Putamen (tissue), 1 donor: ENCODE data around the gene MGLL.

Experiments used
- DNase-seq: peaks from one replicate; pipeline ENCODE4 v3.0.0-alpha.2; 2016; ENCODE audit warnings: low spot score

Gene MGLL

GRCh38 chr3:127754411-127755304 is 67.7 kb downstream of the MGLL start:
- peak; percentile 82 for DNase-seq

- DNase-seq: no peak
These were observed 68.4 kb downstream of the MGLL start for GRCh38 chr3:127753898-127754410.

GRCh38 chr3:127753338-127753737 is 69.0 kb downstream of the MGLL start:
- no peak for DNase-seq

GRCh38 chr3:127751782-127752181 is 70.5 kb downstream of the MGLL start:
- no peak for DNase-seq

GRCh38 chr3:127751163-127751621 is 71.1 kb downstream of the MGLL start:
- DNase-seq: no peak

- no peak for DNase-seq
These were observed 71.9 kb downstream of the MGLL start for GRCh38 chr3:127750226-127751031.

- no peak for DNase-seq
These were observed 72.5 kb downstream of the MGLL start for GRCh38 chr3:127749787-127750225.

GRCh38 chr3:127749361-127749760 is 73.0 kb downstream of the MGLL start:
- DNase-seq: no peak

- no peak for DNase-seq
These were observed 73.5 kb downstream of the MGLL start for GRCh38 chr3:127748754-127749327.

- no peak for DNase-seq
These were observed 74.4 kb downstream of the MGLL start for GRCh38 chr3:127747751-127748521.

GRCh38 chr3:127747066-127747465 is 75.2 kb downstream of the MGLL start:
- DNase-seq: no peak

- DNase-seq: no peak
These were observed 75.8 kb downstream of the MGLL start for GRCh38 chr3:127746400-127747057.

- DNase-seq: no peak
These were observed 76.5 kb downstream of the MGLL start for GRCh38 chr3:127745656-127746399.

- no peak for DNase-seq
These were observed 77.4 kb downstream of the MGLL start for GRCh38 chr3:127744875-127745274.

- no peak for DNase-seq
These were observed 78.0 kb downstream of the MGLL start for GRCh38 chr3:127744253-127744815.

- no peak for DNase-seq
These were observed 78.7 kb downstream of the MGLL start for GRCh38 chr3:127743351-127744252.

GRCh38 chr3:127742580-127742979 is 79.7 kb downstream of the MGLL start:
- DNase-seq: no peak

- no peak for DNase-seq
These were observed 80.6 kb downstream of the MGLL start for GRCh38 chr3:127741690-127742089.

GRCh38 chr3:127741246-127741645 is 81.1 kb downstream of the MGLL start:
- no peak for DNase-seq
